ENCODE results near the gene RPL11. TPM values are rescaled to one million over a fixed set of nuclear protein-coding genes. Genes with fewer than 3 reads are reported as not detected.
A peak's percentile ranks its signal among the peaks of the same experiment; 100 is the strongest.

Gene RPL11
- total and polyA plus RNA-seq, 2 of the 8 experiments (the other 6 are each of a cell fraction or from before 2014, with no cell fraction given): 1,192 to 1,426 TPM

DNA sequence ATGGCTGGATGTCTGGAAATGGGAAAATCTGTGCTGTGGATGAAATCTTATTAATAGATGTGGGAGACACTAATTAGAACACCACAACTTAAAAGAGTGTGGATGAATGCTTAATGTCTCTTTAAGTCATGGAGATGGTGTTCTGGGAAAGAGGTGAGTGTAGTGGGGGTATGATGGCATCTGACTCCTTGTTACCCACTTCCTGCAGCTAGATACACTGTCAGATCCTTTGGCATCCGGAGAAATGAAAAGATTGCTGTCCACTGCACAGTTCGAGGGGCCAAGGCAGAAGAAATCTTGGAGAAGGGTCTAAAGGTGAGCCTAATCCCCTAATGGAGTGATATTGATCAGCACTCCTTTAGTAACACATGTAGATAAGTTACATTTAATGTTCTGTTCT lies 2.0 kb downstream of the RPL11 start:
- Histone ChIP-seq H2BK120ac (replicated peaks; ENCODE audit: low read depth, low read length) (no peak overlapping the region), H3K23me2 (ENCODE audit: low read depth, low read length) (peaks cover 11% of the 10 kb centered on the region; the same call in 1 of the 2 replicates), H4K20me1 (replicated peaks in 1 of 2; ENCODE audit: control insufficient read depth in 1 of 2, insufficient read depth in 2 of 2, low read length in 2 of 2) (peaks cover 32 to 39% of the 10 kb centered on the region in 2 experiments), H3K4me1 (replicated peaks in 1 of 4; ENCODE audit: control insufficient read depth in 3 of 4, insufficient read depth in 4 of 4, low read length in 3 of 4) (peaks cover 0 to 13% (median 6%) of the 10 kb centered on the region in 4 experiments; a peak in 4 of 7 replicates), H3K18ac (ENCODE audit: extremely low read depth, low read length) (no peak overlapping the region), H3K4me2 (ENCODE audit: insufficient read depth in 1 of 2, low read depth in 2 of 2, low read length in 2 of 2) (peak overlapping the region; percentile 87 to 99), H3K4ac (replicated peaks; ENCODE audit: insufficient read length, low read depth, low read length) (no peak overlapping the region), H2AK5ac (ENCODE audit: low read depth, low read length) (no peak overlapping the region), H4K5ac (ENCODE audit: insufficient read length, low read depth, low read length) (no peak overlapping the region), H2BK5ac (ENCODE audit: low read depth, low read length) (no peak overlapping the region), H3K9me3 (ENCODE audit: insufficient read depth in 2 of 2, low read depth in 1 of 2, low read length in 1 of 2) (no peaks in the 10 kb centered on the region), H3K36me3 (ENCODE audit: control insufficient read depth in 2 of 4, insufficient read depth in 4 of 4, low read length in 3 of 4) (peaks cover 40 to 64% (median 58%) of the 10 kb centered on the region in 4 experiments), H3K79me1 (ENCODE audit: low read depth, low read length) (peaks cover 8% of the 10 kb centered on the region), H3K23ac (ENCODE audit: insufficient read length) (no peak overlapping the region), H2AFZ (ENCODE audit: low read length) (no peak overlapping the region), H4K8ac (ENCODE audit: extremely low read depth, insufficient read depth, low read length) (no peak overlapping the region), H2BK15ac (ENCODE audit: low read length) (no peak overlapping the region), H3K14ac (ENCODE audit: insufficient read length) (no peak overlapping the region), H3K4me3 (ENCODE audit: extremely low read depth in 1 of 4, insufficient read depth in 2 of 4, low read depth in 3 of 4, low read length in 4 of 4) (peak overlapping the region; percentile 82 to 100 (median 92); a peak in 5 of 8 replicates), H3K79me2 (ENCODE audit: control insufficient read depth in 1 of 2, insufficient read depth in 2 of 2, low read length in 2 of 2) (peaks cover 42 to 71% of the 10 kb centered on the region in 2 experiments), H2BK20ac (ENCODE audit: low read length) (no peak overlapping the region), H4K91ac (replicated peaks; ENCODE audit: insufficient read length, low read length) (no peak overlapping the region), H3K56ac (replicated peaks; ENCODE audit: insufficient read length, low read depth, low read length) (no peak overlapping the region), H2BK12ac (ENCODE audit: low read depth, low read length) (no peak overlapping the region), H3K9ac (replicated peaks in 1 of 4; ENCODE audit: extremely low read depth in 1 of 4, low read depth in 3 of 4, low read length in 3 of 4) (peak overlapping the region in 3 of 4 experiments; percentile 22 to 71 (median 56); a peak in 4 of 7 replicates), H3K27me3 (replicated peaks in 1 of 4; ENCODE audit: control insufficient read depth in 3 of 4, extremely low read depth in 1 of 4, insufficient read depth in 3 of 4, low read length in 3 of 4) (no peaks in the 10 kb centered on the region), H3K27ac (ENCODE audit: low read depth, low read length) (no peak overlapping the region)
- DNase-seq (ENCODE audit: low read depth in 1 of 2, low spot score in 2 of 2) (no peak), FAIRE-seq (no peak)
- WGBS, 2 experiments (ENCODE audit: extremely low coverage in 1 of 2, insufficient coverage in 1 of 2, insufficient read length in 1 of 2, insufficient replicate concordance in 2 of 2, low coverage in 1 of 2, low lambda C conversion rate in 2 of 2, missing lambda C conversion rate in 1 of 2): 93% methylated on average over 2 of the region's 2 CpGs; no CpG with 5 or more reads in 1 of the 2 experiments
- POLR2A ChIA-PET (ENCODE audit: partially characterized antibody): interaction anchor here (0.8 to 12.3 kb wide), 14 partner anchors 11 to 196 kb away, joined by 3 to 190 read pairs (median 14); partner anchors contain the start of genes E2F2, ELOA and PITHD1
- CTCF ChIA-PET (ENCODE audit: partially characterized antibody): interaction anchor here (0.6 to 1.4 kb wide), 3 partner anchors 9 to 274 kb away, joined by 3 read pairs; no protein-coding TSS in a partner anchor
- TF ChIP-seq POLR2AphosphoS5 (IDR thresholded peaks at IDR 0.05; ENCODE audit: low read depth, low read length) (peak; percentile 61; the same call in 1 of the 2 replicates), JUN (IDR thresholded peaks at IDR 0.05; ENCODE audit: low read depth, low read length) (no peak), MAFK (IDR thresholded peaks at IDR 0.05; ENCODE audit: low read depth, low read length) (no peak), POLR2A (IDR thresholded peaks at IDR 0.05; ENCODE audit: control extremely low read depth in 1 of 2, low read depth in 2 of 2, low read length in 2 of 2) (peak in 1 of 2 experiments; percentile 31; a peak in 1 of 3 replicates), CEBPB (IDR thresholded peaks at IDR 0.05; ENCODE audit: low read depth, low read length) (no peak), TBP (IDR thresholded peaks at IDR 0.05; ENCODE audit: low read depth, low read length) (no peak)
- TF ChIP-seq, protein P1, sequence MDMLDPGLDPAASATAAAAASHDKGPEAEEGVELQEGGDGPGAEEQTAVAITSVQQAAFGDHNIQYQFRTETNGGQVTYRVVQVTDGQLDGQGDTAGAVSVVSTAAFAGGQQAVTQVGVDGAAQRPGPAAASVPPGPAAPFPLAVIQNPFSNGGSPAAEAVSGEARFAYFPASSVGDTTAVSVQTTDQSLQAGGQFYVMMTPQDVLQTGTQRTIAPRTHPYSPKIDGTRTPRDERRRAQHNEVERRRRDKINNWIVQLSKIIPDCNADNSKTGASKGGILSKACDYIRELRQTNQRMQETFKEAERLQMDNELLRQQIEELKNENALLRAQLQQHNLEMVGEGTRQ (IDR thresholded peaks at IDR 0.05; ENCODE audit: low read length): no peak

Data from H1 (cell line).